ENCODE measurements around the gene CELF5.

- TF ChIP-seq POLR2A (IDR thresholded peaks at IDR 0.05) (no peak), CTCF (IDR thresholded peaks at IDR 0.05) (no peak), EP300 (IDR thresholded peaks at IDR 0.05) (no peak)
Observed at GRCh38 chr19:3302755-3303154, 78.3 kb downstream of the CELF5 start.
